Tibial artery (tissue), 4 donors: Measurements from ENCODE around the gene TSHZ2.

Experiments
- DNase-seq, 2 donors: peaks; one replicate each; pipeline ENCODE4 v3.0.0-alpha.2; 2019
- H3K27ac ChIP-seq, 2 donors: fragments of 200-600 bp; sonication (generic) in 1 of 2; 1 replicate in 1 of 2; 2 replicates in 1 of 2; pipeline ENCODE4 v1.5.1; 2018 to 2019; ENCODE audit warnings: mild to moderate bottlenecking in 1 of 2
- H3K27me3 ChIP-seq, 2 donors: fragments of 200-600 bp; sonication (generic) in 1 of 2; one replicate each; pipeline versions ENCODE4 v1.5.1 to v1.6.0; 2016 to 2019
- H3K36me3 ChIP-seq, 3 donors: fragments of 200-600 bp; sonication (generic) in 2 of 3; one replicate each; pipeline ENCODE4 v1.5.1; 2016 to 2019; ENCODE audit warnings: mild to moderate bottlenecking in 2 of 3
- H3K4me1 ChIP-seq, 4 donors: fragments of 200-600 bp; sonication (generic) in 2 of 4; 1 replicate in 3 of 4; 2 replicates in 1 of 4; pipeline ENCODE4 v1.5.1; 2016 to 2019
- H3K4me3 ChIP-seq, 2 donors: fragments of 200-600 bp; sonication (generic) in 1 of 2; 1 replicate in 1 of 2; 2 replicates in 1 of 2; pipeline ENCODE4 v1.5.1; 2018 to 2019; ENCODE audit warnings: mild to moderate bottlenecking in 2 of 2
- H3K9me3 ChIP-seq, 3 donors: fragments of 200-600 bp; sonication (generic) in 1 of 3; one replicate each; pipeline ENCODE4 v1.5.1; 2016 to 2019
- CTCF ChIP-seq, 2 experiments: fragments of 200-600 bp in 1 of 2; fragments of 450-650 bp in 1 of 2; IDR thresholded peaks; one replicate each; pipeline ENCODE4 v1.5.1; 2017 to 2019; ENCODE audit warnings: antibody characterized with exemption in 2 of 2, mild to moderate bottlenecking in 1 of 2, moderate library complexity in 1 of 2
- intact Hi-C: fragments of 100-400 bp; cut with DNase I; formaldehyde crosslinking; loops from one replicate; pipeline ENCODE4 v1.15.0; 2023; ENCODE audit warnings: low total_unique reads

Gene TSHZ2

GRCh38 chr20:53395188-53395923 lies 423.2 kb downstream of the TSHZ2 start:
- H3K27me3 ChIP-seq, result no peaks in the 10 kb centered on the region
- H3K27ac ChIP-seq, result no peak overlapping the region
- no peak for DNase-seq
- H3K4me1 ChIP-seq, result no peaks in the 10 kb centered on the region
- no peaks in the 10 kb centered on the region for H3K9me3 ChIP-seq
- no peaks in the 10 kb centered on the region for H3K36me3 ChIP-seq
- no peak for TF ChIP-seq CTCF (IDR thresholded peaks at IDR 0.05)
- no peak overlapping the region for H3K4me3 ChIP-seq
- intact Hi-C loops, result no loop called here

DNA sequence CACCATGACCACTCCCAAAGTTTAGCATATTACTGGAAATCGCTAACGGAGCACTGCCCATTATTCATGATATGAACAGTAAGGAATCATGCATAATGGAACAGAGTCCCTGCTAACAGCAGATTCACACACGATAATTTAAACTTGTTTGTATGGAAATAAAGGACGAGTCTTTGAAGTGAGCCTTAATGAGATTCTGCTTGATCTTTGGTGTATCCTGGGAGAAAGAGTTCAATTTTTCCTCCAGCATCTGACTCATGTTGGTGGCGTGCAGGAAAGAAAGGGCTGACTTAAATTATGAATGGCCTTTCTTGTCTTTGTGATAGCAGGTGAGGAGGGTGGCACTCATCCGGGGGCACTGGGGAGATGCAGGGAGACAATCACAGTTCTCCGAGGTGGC lies 426.9 kb downstream of the TSHZ2 start:
- H3K4me1 ChIP-seq, result no peaks in the 10 kb centered on the region
- no peak overlapping the region for H3K4me3 ChIP-seq
- no peak for TF ChIP-seq CTCF (IDR thresholded peaks at IDR 0.05)
- no peak for DNase-seq
- intact Hi-C loops, result no loop called here
- no peaks in the 10 kb centered on the region for H3K27me3 ChIP-seq
- H3K9me3 ChIP-seq, result peaks cover 0 to 3% (median 0%) of the 10 kb centered on the region in 3 donors
- H3K36me3 ChIP-seq, result no peaks in the 10 kb centered on the region
- H3K27ac ChIP-seq, result no peak overlapping the region

DNA sequence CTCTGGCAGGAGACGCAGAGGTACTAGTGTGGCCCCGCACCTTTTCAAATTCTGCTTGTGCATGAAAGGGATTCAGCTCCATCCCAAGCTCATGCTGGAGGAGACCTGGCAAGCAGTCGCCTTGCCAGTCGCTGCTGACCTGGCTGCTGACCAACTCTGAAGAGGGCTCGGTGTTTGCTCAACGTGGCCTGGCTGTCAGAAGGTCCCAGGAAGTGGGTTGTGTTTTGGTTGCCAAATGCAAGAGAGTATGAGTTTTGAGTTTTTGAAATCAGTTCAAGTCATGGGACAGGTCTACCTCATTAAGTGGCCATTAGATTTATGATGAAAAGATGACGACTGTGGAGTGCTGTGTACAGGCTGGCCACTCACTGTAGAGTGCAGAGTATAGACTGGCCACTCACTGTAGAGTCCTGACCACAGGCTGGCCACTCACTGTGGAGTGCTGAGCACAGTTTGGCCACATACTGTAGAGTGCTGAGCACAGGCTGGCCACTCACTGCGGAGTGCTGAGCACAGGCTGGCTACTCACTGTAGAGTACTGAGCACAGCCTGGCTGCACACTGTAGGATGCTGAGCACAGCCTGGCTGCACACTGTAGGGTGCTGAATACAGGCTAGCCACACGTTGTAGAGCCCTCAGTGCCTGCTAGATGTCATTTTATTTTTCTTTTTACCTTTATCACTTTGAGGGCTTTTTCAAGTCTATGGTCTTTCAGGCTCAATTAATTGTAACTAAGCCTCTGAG lies 427.6 kb downstream of the TSHZ2 start:
- intact Hi-C loops, result no loop called here
- no peak for DNase-seq
- TF ChIP-seq CTCF (IDR thresholded peaks at IDR 0.05), result no peak
- no peaks in the 10 kb centered on the region for H3K4me1 ChIP-seq
- peaks cover 0 to 3% (median 0%) of the 10 kb centered on the region in 3 donors for H3K9me3 ChIP-seq
- H3K27ac ChIP-seq, result no peak overlapping the region
- no peaks in the 10 kb centered on the region for H3K27me3 ChIP-seq
- H3K4me3 ChIP-seq, result no peak overlapping the region
- no peaks in the 10 kb centered on the region for H3K36me3 ChIP-seq

DNA sequence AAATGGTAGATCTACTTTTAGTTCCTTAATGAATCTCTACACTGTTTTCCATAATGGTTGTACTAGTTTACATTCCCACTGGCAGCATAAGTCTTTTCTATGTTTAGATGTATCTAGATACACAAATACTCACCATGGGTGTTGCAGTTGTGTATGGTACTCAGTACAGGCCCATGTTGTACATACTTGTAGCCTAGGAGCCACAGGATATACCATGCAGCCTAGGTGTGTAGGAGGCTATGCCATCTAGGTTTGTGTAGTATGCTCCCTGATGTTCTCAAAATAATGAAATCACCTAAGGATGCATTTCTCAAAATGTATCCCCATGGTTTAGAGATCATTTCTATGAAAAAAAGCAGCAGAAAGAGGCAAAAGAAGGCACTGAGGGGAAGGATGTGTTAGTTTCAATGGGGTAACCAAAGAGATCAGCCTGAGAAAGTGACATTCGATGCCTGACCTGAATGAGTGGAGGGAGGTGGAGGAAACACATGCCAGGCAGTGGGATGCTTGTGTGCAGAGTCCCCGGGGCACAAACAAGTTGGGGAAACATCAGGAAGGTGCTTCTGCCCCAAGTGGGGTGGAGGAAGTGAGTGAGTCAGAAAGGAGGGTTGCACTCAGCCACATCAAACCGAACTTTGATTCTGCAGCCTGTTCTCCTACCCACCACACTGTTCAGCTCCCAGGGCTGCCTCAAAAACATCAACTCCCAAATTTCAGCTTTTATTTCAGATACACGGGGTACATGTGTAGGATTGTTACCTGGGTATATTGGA lies 430.3 kb downstream of the TSHZ2 start:
- H3K4me1 ChIP-seq, result no peaks in the 10 kb centered on the region
- peaks cover 0 to 3% (median 0%) of the 10 kb centered on the region in 3 donors for H3K9me3 ChIP-seq
- H3K4me3 ChIP-seq, result no peak overlapping the region
- H3K36me3 ChIP-seq, result no peaks in the 10 kb centered on the region
- no peak overlapping the region for H3K27ac ChIP-seq
- H3K27me3 ChIP-seq, result no peaks in the 10 kb centered on the region
- DNase-seq, result no peak
- intact Hi-C loops, result no loop called here
- no peak for TF ChIP-seq CTCF (IDR thresholded peaks at IDR 0.05)

DNA sequence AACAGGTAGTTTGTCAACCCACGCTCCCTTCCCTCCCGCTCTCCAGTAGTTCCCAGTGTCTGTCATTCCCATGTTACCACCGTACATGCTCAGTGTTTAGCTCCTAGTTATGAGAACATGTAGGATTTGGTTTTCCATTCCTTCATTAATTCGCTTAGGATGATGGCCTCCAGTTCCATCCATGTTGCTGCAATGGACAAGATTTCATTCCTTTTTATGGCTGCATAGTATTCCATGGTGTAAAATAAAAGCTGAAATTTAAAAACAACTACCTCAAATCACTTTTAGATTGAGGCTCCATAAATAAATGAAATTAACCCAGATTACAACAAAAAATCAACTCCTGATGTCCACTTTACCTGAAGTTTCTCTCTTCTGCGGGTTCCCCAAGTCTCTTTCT lies 430.9 kb downstream of the TSHZ2 start:
- intact Hi-C loops, result no loop called here
- Histone ChIP-seq H3K9me3 (peaks cover 0 to 3% (median 0%) of the 10 kb centered on the region in 3 donors), H3K27me3 (no peaks in the 10 kb centered on the region), H3K27ac (no peak overlapping the region), H3K36me3 (no peaks in the 10 kb centered on the region), H3K4me3 (no peak overlapping the region), H3K4me1 (no peaks in the 10 kb centered on the region)
- DNase-seq, result no peak
- TF ChIP-seq CTCF (IDR thresholded peaks at IDR 0.05), result no peak
